NCI-H345 (cell line): ENCODE data around the gene MCM5.
"Not testable (repeated sequence)": the region's sequence is repeated elsewhere in the genome, so short reads cannot be mapped to it uniquely, and the experiment has no call there.

Experiments
- DNase-seq: peaks from one replicate; lab custom pipeline; 2025; lab: John Stamatoyannopoulos, UW

MCM5 gene

DNA sequence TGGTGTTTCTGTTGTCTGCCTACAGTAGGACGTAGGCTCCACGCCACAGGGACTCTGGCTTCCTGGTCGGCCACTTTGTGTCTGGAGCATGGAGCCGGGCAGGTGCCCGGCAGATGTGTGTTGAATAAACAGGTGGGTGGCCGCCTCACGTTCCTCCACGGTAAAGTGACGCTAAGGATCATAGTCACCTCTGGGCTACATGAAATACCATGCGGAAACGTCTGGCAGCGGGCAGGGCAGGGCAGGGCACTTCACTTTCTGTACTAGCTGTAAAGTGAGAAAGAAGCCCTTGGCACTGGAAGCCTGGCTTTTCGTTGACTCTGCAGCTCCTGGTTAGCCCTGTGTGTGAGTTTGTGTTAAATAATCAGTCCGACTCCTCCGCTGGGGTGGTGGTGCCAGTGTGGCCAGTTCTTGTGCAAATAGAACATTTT lies 52.4 kb downstream of the MCM5 start:
- peak; percentile 81 for DNase-seq

DNA sequence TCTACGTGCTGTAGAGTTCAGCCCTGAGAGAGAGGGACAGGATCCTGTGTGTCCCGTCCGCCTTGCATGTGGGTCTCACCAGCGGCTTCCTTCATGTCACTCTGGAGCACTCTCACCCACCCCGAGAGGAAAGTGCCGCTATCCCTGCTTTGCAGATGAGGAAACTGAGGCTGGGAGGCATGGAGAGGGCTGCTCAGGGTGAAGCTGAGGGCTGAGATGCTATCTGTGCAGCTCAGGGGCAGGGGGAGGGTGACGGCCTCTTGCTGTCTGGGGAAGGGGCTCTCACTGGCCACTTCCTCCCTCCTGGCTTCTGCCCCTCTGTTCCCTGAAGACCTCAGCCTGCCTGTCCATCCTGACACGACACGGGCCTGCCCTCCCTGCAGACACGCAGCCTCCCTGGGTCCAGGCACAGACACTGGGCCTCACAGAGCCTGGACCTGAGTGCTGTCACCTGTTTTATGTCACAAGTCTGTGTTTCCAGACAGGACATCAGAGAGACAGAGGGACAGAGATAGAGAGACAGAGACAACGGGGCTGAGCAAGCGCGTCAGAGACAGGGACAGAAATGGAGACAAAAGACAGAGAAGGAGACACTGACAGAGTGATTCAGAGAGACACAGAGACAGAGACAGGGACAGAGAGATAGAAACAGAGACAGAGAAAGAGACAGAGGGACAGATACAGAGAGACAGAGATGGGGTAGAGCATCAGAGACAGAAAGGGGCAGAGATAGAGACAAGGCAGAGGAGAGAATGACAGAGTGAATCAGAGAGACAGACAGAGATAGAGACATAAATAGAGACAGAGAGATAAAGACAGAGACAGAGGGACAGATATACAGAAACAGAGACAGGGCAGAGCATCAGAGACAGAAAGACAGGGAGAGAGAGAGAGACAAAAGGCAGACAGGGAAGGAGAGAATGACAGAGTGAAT lies 53.1 kb downstream of the MCM5 start:
- no peak for DNase-seq

DNA sequence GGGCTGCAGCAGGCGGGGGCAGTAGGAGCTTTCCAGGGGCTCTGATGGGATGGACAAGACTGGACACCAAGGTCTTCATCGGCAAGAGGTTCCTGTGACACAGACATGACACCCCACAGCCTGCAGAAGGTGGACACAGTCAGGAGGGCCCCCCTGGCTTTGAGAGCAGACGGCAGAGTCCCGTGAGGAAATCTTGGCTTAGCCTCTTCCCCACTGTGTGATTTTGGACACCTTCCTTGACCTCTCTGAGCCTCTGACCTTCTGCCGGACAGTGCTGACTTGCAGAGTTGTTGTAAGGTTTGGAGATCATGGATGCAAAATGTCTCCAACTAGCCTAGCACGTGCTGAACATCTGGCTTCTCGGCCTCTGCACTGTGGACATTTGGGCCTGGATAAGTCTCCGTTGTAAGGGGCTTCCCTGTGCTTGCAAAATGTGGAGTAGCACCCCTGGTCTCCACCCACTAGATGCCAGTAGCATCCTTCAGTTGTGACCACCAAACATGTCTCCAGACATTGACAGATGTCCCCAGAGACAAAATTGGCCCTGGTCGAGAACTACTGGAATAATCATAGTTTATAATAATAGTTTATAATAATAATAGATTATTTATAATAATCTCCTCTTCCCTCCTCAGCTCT lies 54.6 kb downstream of the MCM5 start:
- no peak for DNase-seq

DNA sequence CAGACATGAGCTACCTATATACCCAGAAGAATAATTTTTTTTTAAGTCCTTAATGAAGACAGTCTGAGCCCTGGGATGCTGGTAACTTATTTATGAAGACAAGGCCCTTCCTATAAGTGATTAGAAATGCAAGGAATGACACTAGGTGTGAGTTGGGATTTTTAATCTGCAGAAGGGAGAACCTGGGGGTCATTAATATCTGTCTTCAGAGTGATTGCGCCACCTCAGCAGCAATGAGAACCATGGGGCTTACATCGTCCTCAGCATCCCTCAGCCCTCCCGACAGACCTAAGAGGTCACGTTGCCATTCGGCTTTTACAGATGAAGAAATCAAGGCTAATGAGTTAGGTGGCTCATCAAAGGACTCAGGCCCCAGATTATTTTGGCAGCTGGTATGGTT lies 55.6 kb downstream of the MCM5 start:
- DNase-seq: no peak

DNA sequence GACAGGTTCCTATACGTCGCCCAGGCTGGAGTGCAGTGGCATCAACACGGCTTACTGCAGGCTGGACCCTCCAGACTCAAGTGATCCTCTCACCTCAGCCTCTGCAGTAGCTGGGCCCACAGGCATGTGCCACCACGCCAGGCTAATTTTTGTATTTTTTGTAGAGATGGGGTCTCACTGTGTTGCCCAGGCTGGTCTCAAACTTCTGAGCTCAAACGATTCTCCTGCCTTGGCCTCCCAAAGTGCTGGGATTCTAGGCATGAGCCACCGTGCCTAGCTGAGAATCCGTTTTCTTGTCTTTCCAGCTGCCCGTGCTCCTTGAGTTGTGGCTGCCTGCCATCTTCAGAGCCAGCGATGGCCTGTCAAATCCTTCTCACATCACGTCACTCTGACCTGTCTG lies 56.8 kb downstream of the MCM5 start:
- no peak for DNase-seq

DNA sequence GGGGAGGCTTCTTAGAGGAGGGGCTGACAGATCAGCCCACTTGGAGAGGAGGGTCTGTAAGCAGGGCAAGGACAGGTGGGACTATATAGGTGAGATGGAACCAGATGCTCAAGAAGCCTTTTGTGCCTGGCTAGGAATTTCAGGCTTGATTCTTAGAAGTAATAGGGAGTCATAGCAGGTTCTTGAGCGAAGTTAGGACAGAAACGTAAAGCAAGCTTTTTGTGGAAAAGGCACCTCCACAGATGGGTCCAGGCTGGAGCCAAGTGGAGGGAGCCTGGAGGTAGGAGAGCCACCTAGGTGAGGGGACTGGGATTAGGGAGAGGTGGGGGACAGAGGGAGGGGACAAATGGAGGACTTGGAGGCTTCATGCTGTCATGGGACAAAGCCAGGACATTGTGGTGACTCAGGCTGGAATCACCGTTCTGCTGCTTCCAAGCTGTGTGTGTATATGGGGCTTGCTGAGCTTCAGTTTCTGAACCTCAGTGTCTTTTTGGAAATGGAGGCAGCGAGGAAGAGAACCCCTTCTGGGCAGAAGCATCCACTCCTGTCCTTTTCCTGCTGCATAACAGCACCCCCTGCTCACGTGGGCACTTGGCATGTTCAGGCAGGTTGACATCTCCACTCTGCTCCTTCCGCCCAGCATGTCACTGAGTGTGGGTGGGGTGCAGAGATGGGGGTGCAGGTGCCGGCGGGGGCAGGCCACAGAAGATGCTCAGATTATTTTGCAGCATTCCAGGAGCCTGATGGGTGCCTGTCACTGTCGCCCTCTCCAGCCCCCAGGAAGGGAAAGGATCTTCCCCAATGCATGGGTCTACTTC lies 58.0 kb downstream of the MCM5 start:
- peak; percentile 86 for DNase-seq

DNA sequence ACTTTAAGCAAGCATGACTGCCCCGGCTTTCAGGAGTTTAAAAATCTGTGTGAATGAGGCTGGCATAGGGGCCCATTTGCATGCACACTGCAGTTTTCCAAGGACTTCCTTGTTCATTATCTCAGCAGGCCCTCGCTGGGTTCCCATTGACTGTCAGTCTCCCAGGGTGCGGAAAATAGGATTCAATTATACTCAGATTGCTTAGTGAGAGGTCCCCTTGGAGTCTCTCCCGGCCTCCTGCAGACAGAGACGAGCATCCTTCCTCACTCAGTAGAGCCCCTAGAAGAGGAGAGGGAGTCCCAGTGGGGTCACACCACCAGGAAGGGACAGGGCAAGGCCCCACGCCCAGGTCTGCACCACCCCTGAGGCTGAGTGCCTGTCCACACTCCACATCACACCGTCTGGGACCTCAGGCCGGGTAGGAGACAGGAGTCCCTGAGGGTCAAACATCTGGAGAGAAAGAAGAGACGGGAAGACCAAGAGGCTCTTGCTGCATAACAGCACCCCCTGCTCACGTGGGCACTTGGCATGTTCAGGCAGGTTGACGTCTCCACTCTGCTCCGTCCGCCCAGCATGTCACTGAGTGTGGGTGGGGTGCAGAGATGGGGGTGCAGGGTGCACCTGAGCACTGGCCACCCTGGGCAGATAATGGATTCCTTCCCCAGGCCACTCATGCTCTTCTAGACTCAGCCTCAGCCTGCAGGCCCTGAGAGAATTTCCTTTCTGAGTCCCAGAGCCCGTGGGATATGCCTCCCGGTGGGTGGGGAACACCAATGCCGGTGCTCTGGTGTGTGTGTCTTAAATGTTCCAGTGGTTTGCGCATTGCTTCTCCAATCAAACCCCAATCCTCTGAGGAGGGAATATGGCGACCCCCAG lies 58.8 kb downstream of the MCM5 start:
- peak; percentile 90 for DNase-seq

DNA sequence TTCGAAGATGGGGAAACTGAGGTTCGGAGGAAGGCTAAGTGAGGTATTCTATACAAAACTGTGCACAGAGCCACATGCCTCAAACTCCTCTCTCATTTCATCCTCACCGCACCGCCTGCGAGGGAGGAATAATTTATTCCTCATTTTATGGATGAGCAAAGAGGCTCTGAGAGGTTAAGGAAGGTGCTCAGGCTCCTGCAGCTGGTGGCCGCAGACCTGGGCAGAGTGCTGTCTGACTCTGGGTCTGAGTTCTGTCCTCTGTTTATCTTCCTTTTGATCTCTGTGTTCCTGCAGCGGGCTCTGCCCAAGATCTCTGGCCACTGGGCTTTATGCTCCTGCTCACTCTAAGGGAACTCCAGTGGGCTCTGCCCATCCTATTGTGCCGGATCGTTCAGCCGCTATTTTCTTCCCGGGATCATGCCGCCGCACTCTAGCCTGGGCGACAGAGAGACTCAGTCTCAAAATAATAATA lies 59.5 kb downstream of the MCM5 start:
- no peak for DNase-seq

DNA sequence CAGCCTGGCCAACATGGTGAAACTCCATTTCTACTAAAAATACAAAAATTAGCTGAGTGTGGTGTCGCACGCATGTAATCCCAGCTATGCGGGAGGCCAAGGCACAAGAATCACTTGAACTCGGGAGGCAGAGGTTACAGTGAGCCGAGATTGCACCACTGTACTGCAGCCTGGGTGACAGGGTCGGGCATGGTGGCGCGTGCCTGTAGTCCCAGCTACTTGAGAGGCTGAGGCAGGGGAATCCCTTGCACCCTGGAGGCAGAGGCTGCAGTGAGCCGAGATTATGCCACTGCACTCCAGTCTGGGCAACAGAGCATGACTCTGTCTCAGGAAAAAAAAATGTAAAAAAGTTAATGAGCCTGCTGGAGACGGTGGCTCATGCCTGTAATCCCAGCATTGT lies 60.0 kb downstream of the MCM5 start:
- DNase-seq: not testable (repeated sequence)

DNA sequence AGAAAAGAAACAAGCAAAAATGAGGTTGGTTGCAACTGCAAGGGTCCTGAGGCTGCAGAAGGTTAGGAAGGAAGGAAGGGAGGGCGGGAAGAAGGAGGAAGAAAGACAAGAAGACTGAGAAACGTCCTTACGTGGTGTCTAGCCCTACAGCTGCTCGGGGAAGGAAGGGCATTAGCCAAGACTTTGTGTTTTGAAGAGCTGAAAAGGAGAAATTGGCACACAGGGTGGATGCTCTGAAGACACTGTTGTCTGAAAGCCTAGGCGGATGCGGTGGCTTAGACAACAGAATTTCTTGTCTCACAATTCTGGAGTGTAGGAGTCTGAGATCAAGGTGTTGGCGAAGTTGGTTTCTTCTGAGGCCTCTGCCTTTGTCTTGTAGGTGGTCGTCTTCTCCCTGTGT lies 60.7 kb downstream of the MCM5 start:
- no peak for DNase-seq

DNA sequence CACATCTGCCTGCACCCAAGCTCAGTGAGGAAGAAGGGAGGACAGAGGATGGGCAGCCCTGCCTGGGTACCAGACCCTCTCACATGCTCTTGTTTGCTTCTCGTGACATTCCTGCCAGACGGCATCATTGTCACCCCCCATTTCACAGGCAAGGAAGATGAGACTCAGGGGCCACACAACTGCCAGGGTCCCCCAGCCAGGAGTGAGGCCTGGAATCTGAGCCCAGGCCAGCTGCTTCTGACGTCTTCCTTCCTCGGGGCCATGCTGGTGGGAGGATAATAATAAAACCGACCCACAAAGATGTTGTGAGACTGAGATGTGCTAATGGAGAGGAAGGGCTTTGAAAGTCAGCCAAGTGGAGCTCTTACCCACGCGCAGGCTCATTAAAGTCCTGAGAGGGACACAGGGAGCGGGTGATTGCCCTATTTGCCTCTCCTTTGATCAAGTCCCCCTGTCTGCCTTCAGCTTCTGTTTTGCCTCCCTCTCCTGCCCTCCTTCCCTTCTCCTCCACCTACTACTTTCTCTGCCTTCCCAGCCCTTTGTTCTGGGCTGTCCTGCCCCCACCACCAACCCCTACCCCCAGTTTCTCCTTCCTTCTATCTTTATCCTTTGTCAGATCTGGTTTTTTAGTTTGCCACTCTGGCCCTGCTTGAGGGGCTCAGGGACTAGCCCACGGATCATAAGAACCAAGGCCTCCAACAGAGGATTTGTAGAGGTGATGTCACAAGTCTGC lies 62.7 kb downstream of the MCM5 start:
- DNase-seq: peak; percentile 7

DNA sequence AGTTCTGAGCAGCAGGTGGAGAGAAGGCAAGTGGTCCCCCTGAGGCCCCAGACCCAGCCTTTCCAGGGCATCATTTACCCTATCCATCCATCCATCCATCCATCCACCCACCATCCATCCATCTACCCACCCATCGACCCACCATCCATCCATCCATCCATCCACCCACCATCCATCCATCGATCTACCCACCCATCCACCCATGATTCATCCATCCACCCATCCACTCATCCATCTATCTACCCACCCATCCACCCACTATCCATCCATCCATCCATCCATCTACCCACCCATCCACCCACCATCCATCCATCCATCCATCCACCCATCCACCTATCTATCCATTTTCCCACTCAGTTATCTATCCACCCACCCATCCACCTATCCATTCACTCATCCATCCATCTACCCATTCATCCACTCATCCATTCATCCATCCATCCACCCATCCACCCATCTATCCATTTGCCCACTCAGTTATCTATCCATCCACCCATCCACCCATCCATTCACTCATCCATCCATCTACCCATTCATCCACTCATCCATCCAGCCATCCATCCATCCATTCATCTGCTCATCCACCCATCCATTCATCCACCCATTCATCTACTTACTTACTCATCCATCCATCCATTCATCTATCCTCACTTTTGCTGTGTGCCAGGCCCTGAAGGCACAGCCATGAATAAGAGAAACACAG lies 63.4 kb downstream of the MCM5 start:
- no peak for DNase-seq

DNA sequence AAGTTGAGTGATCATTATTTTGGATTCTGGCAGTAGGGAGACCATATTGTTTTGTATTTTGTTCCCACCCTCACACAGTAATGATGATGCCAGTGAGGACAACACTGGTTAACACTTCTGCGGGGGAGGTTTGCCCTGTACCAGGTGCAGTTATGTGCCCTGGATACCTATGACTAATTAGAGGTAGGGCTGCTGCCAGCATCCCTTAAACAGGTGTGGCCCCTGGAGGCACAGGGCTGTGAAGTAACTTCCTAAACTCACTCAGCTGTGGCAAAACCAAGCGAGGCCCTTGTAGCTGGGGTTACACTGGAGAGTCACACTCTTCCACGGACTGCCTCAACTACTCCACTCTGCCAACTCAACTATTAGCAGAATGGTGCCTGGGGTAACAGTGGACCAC lies 64.5 kb downstream of the MCM5 start:
- no peak for DNase-seq

DNA sequence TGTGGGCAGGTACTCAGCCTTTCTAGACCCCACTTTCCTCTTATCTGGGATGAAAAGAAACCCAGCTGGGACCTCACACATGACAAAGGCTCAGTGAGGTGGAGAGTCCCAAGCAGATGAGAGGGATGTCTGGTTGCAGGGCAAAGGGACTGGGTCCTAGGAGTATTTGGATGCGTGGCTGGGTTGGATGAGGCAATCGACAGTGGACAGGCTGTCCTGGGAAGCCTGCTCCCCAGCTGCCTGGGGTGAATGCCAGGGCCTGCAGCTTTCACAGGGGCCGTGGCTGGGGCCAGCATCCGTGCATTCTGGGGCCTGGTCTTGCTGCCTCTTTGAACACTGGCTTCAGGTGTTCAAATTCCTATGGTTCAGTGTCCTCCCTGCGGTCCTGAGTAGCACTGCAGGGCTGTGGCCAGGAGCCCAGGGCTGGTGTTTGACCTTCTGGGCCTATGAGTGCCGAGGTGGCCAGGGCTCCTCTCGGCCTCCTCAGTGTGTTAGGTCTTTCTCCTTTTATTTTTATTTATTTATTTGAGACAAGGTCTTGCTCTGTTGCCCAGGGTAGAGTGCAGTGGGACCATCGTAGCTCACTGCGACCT lies 65.3 kb downstream of the MCM5 start:
- DNase-seq: no peak

DNA sequence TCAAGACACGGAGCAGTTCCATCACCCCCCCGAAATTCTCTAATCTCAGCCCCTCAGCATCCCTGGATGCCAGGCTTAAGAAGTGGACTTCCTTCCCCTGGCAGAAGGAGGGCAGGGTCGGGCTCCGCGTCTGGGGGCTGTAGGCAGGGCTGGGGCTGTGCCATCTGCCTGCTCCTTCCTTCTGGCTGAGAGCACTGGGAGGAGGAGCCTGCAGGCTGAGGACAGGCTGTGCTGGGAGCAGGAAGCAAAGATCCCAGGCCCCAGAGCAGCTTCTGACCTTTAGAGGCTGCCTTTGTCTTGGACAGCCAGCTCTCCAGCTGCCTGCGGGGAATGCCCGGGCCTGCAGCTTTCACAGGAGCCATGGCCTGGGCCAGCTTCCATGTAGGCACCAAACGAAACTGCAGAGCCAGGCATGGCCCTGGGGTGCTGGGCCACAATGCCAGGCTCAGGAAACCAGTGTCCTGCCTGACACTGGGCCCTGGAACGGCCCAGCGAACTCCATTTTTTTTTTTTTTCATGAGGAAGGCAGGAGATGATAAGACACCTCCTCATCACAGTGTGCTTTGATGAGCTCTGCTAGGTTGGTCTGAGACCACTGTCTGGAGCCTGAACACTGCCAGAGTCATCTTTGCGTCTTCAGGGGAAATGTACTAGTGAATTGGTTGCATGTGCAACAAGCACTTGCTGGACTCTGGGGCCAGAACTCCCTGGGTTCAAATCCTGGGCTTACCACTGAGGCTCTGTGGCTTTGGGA lies 67.9 kb downstream of the MCM5 start:
- no peak for DNase-seq

DNA sequence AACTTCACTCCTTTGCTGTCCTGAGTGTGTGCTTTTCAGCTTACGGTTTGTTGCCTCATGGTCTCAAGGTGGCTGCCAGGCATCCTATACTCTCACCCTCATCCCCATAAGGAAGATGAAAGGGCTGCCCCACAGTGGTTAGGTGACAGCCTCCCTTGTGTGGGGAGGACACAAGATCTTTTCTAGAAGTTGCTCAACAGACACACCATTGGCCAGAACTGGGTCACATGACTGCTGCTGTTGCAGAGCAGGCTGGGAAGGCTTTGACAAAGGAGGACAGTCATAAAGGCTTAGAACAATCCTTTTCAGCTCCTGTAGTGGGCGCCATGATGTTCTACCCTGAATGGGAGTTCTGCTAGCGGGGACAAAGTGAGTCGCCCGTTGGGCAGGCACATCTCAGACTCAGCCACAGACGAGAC lies 71.0 kb downstream of the MCM5 start:
- DNase-seq: no peak

DNA sequence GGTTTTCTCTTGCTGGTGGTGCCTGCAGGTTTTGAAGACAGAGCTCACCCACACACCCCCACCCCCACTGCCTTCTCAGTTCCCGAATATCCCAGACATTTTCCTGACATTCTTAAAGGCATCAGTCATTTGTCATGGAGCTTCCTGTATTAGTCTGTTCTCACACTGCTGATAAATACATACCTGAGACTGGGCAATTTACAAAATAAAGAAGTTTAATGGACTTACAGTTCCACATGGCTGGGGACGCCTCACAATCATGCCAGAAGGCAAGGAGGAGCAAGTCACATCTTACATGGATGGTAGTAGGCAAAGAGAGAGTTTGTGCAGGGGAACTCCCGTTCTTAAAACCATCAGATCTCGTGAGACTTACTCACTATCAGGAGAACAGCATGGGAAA lies 71.6 kb downstream of the MCM5 start:
- not testable (repeated sequence) for DNase-seq

DNA sequence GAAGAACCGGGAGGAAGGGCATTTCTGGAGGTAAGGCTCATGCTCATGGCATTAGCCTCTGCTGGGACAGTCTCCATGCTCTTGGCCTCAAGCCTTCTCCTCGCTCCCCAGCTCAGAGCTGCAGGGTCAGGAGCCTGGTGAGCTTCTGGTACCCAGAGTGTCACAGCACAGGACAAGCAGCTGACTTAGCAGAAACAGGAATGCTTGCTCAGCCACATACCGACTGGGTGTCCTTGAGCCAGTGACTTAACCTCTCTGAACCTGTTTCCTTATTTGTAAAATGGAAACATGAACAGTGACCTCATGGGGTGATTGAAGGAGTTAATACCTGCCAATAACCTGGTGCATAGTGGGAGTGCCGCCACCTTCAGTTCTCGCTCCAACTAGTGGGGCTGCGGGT lies 72.5 kb downstream of the MCM5 start:
- DNase-seq: no peak

DNA sequence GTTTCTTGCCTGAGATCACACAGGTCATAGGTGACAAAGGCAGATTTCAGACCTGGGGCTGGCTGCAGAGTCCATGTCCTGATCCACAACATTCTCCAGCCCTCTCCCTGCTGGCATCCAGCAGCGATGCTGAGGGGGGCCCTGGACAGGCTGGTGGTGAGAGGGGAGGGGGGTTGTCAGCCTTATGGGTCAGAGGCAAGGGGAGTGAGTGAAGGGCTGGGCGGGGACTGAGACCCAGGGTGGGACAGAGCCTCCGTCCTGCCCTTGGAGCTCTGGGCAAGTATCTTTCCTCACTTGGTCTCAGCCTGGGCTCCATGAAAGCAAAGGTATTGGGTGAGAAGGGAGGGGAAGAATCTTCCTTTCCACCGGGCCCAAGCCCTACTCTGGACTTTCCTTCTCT lies 74.0 kb downstream of the MCM5 start:
- no peak for DNase-seq
